Uterus (tissue), 4 donors: Measurements from ENCODE around the gene NXPH2. TPM values are rescaled to one million over a fixed set of nuclear protein-coding genes. Genes with fewer than 3 reads are reported as not detected.

ENCODE experiments used
- DNase-seq, 2 donors: peaks; one replicate each; pipeline ENCODE4 v3.0.0-alpha.2; 2019 to 2020
- H3K27ac ChIP-seq, 2 donors: fragments of 200-600 bp; sonication (generic); 1 replicate in 1 of 2; 2 replicates in 1 of 2; pipeline ENCODE4 v1.5.1; 2016 to 2018
- H3K27me3 ChIP-seq, 2 donors: fragments of 200-600 bp; sonication (generic); one replicate each; pipeline ENCODE4 v1.5.1; 2018 to 2019; ENCODE audit warnings: control low read depth in 1 of 2
- H3K36me3 ChIP-seq, 2 donors: fragments of 200-600 bp; sonication (generic); one replicate each; pipeline ENCODE4 v1.5.1; 2019; ENCODE audit warnings: control low read depth in 1 of 2
- H3K4me1 ChIP-seq, 2 donors: fragments of 200-600 bp; sonication (generic); one replicate each; pipeline ENCODE4 v1.5.1; 2018 to 2019; ENCODE audit warnings: control low read depth in 1 of 2
- H3K4me3 ChIP-seq, 2 donors: fragments of 200-600 bp; sonication (generic); 1 replicate in 1 of 2; 2 replicates in 1 of 2; pipeline ENCODE4 v1.5.1; 2018 to 2019; ENCODE audit warnings: mild to moderate bottlenecking in 1 of 2
- H3K9me3 ChIP-seq, 2 donors: fragments of 200-600 bp; sonication (generic); one replicate each; pipeline ENCODE4 v1.5.1; 2019; ENCODE audit warnings: control low read depth in 1 of 2
- CTCF ChIP-seq, 4 experiments: fragments of 200-600 bp in 2 of 4; fragments of 450-650 bp in 2 of 4; sonication (generic) in 2 of 4; IDR thresholded peaks; one replicate each; pipeline ENCODE4 v1.5.1; 2016 to 2019; ENCODE audit warnings: antibody characterized with exemption in 4 of 4, mild to moderate bottlenecking in 2 of 4, moderate library complexity in 1 of 4
- POLR2A ChIP-seq, 2 donors: fragments of 450-650 bp; IDR thresholded peaks; one replicate each; pipeline ENCODE4 v1.6.1; 2016; ENCODE audit warnings: antibody characterized with exemption in 2 of 2, mild to moderate bottlenecking in 1 of 2, moderate library complexity in 1 of 2
- intact Hi-C: fragments of 100-400 bp; cut with DNase I; formaldehyde crosslinking; loops from one replicate; pipeline ENCODE4 v1.15.1; 2023; ENCODE audit warnings: low total_unique reads
- total RNA-seq, 4 donors: library from RNA; depleted of rRNA in 3 of 4; stranded (reverse); fragments of >200 nt in 3 of 4; gene quantifications; one replicate each; pipeline versions ENCODE4 v1.1.0 to v1.2.4, GENCODE V29; 2014 to 2023
- donor health status: DM: yes; HTN: yes; CAD: no.

NXPH2 gene
- total RNA-seq, 4 donors from 2014 or later = 1.2 TPM; not detected in 3

- intact Hi-C loops = no loop called here
- Histone ChIP-seq H3K4me1 (no peaks in the 10 kb centered on the region), H3K4me3 (no peak overlapping the region), H3K27ac (no peak overlapping the region), H3K27me3 (no peaks in the 10 kb centered on the region), H3K36me3 (no peaks in the 10 kb centered on the region), H3K9me3 (no peaks in the 10 kb centered on the region)
- TF ChIP-seq CTCF (IDR thresholded peaks at IDR 0.05) (no peak), POLR2A (IDR thresholded peaks at IDR 0.05) (no peak)
- no peak for DNase-seq
Observed at GRCh38 chr2:138703242-138703641, 76.9 kb downstream of the NXPH2 start.

- Histone ChIP-seq H3K4me1 (no peaks in the 10 kb centered on the region), H3K27me3 (no peaks in the 10 kb centered on the region), H3K36me3 (no peaks in the 10 kb centered on the region), H3K9me3 (no peaks in the 10 kb centered on the region), H3K4me3 (no peak overlapping the region), H3K27ac (no peak overlapping the region)
- DNase-seq = no peak
- intact Hi-C loops = no loop called here
- TF ChIP-seq CTCF (IDR thresholded peaks at IDR 0.05) = no peak
Observed at GRCh38 chr2:138700716-138701115, 79.5 kb downstream of the NXPH2 start.

- TF ChIP-seq POLR2A (IDR thresholded peaks at IDR 0.05) = no peak
- no peak for TF ChIP-seq CTCF (IDR thresholded peaks at IDR 0.05)
- H3K36me3 ChIP-seq = no peaks in the 10 kb centered on the region
- H3K27me3 ChIP-seq = no peaks in the 10 kb centered on the region
- no peak overlapping the region for H3K27ac ChIP-seq
- no peaks in the 10 kb centered on the region for H3K9me3 ChIP-seq
- H3K4me1 ChIP-seq = no peaks in the 10 kb centered on the region
- intact Hi-C loops = no loop called here
- H3K4me3 ChIP-seq = no peak overlapping the region
- no peak for DNase-seq
Observed at GRCh38 chr2:138699421-138699820, 80.8 kb downstream of the NXPH2 start.

- H3K9me3 ChIP-seq = no peaks in the 10 kb centered on the region
- H3K4me3 ChIP-seq = no peak overlapping the region
- TF ChIP-seq POLR2A (IDR thresholded peaks at IDR 0.05) = no peak
- TF ChIP-seq CTCF (IDR thresholded peaks at IDR 0.05) = no peak
- no peak overlapping the region for H3K27ac ChIP-seq
- H3K36me3 ChIP-seq = no peaks in the 10 kb centered on the region
- DNase-seq = no peak
- H3K4me1 ChIP-seq = no peaks in the 10 kb centered on the region
- intact Hi-C loops = no loop called here
- no peaks in the 10 kb centered on the region for H3K27me3 ChIP-seq
Observed at GRCh38 chr2:138698428-138698827, 81.8 kb downstream of the NXPH2 start.

- intact Hi-C loops = no loop called here
- Histone ChIP-seq H3K27ac (no peak overlapping the region), H3K4me3 (no peak overlapping the region), H3K36me3 (no peaks in the 10 kb centered on the region), H3K9me3 (no peaks in the 10 kb centered on the region), H3K4me1 (no peaks in the 10 kb centered on the region), H3K27me3 (no peaks in the 10 kb centered on the region)
- TF ChIP-seq CTCF (IDR thresholded peaks at IDR 0.05) = no peak
- TF ChIP-seq POLR2A (IDR thresholded peaks at IDR 0.05) = no peak
- no peak for DNase-seq
Observed at GRCh38 chr2:138691667-138692066, 88.5 kb downstream of the NXPH2 start.
